Measurements from ENCODE around the gene TLE6. TPM values are rescaled to one million over a fixed set of nuclear protein-coding genes. Genes with fewer than 3 reads are reported as not detected.
"Not testable (repeated sequence)": the region's sequence is repeated elsewhere in the genome, so short reads cannot be mapped to it uniquely, and the experiment has no call there.

Gene TLE6
- total RNA-seq (2012; rRNA removed): 0.44 and 0.76 TPM in 2 replicates

- Histone ChIP-seq H3K9ac (ENCODE audit: low read depth, low read length) (peak within 1 kb of the TSS; percentile 52), H3K27me3 (ENCODE audit: control insufficient read depth, insufficient read depth, low read length) (peaks cover 15% of the 10 kb centered on the region), H3K9me3 (replicated peaks; ENCODE audit: low read length) (no peaks in the 10 kb centered on the region), H3K4me3 (ENCODE audit: low read length) (peak within 1 kb of the TSS; percentile 76), H3K4me1 (ENCODE audit: control insufficient read depth, insufficient read depth, low read length) (peaks cover 12% of the 10 kb centered on the region), H3K4me2 (ENCODE audit: low read length) (peak within 1 kb of the TSS; percentile 99), H3K36me3 (ENCODE audit: insufficient read depth, low read length) (no peaks in the 10 kb centered on the region)
Observed at GRCh38 chr19:2977001-2977745, at the start of gene TLE6. TSS of gene TLE6 (plus strand) at chr19:2977564. CDS start at chr19:2978234, 670 bp downstream.

- H3K4me2 ChIP-seq (ENCODE audit: low read length): no peak overlapping the region
- H3K4me3 ChIP-seq (ENCODE audit: low read length): no peak overlapping the region
- peaks cover 27% of the 10 kb centered on the region for H3K36me3 ChIP-seq (ENCODE audit: insufficient read depth, low read length)
- H3K27me3 ChIP-seq (ENCODE audit: control insufficient read depth, insufficient read depth, low read length): no peaks in the 10 kb centered on the region
- H3K9me3 ChIP-seq (replicated peaks; ENCODE audit: low read length): peaks cover 28% of the 10 kb centered on the region
- no peak overlapping the region for H3K9ac ChIP-seq (ENCODE audit: low read depth, low read length)
- no peaks in the 10 kb centered on the region for H3K4me1 ChIP-seq (ENCODE audit: control insufficient read depth, insufficient read depth, low read length)
Observed at GRCh38 chr19:2933490-2933910, 43.9 kb upstream of the TLE6 start.

GRCh38 chr19:2935863-2936262 is 41.5 kb upstream of the TLE6 start:
- not testable (repeated sequence) for H3K4me1 ChIP-seq (ENCODE audit: control insufficient read depth, insufficient read depth, low read length); H3K4me2 ChIP-seq (ENCODE audit: low read length); H3K4me3 ChIP-seq (ENCODE audit: low read length); H3K9ac ChIP-seq (ENCODE audit: low read depth, low read length); H3K27me3 ChIP-seq (ENCODE audit: control insufficient read depth, insufficient read depth, low read length)
- peaks cover 32% of the 10 kb centered on the region for H3K36me3 ChIP-seq (ENCODE audit: insufficient read depth, low read length)
- H3K9me3 ChIP-seq (replicated peaks; ENCODE audit: low read length): peaks cover 28% of the 10 kb centered on the region

- Histone ChIP-seq H3K9me3 (replicated peaks; ENCODE audit: low read length) (no peaks in the 10 kb centered on the region), H3K36me3 (ENCODE audit: insufficient read depth, low read length) (peaks cover 4% of the 10 kb centered on the region), H3K4me2 (ENCODE audit: low read length) (no peak overlapping the region), H3K9ac (ENCODE audit: low read depth, low read length) (no peak overlapping the region), H3K27me3 (ENCODE audit: control insufficient read depth, insufficient read depth, low read length) (no peaks in the 10 kb centered on the region), H3K4me1 (ENCODE audit: control insufficient read depth, insufficient read depth, low read length) (peaks cover 4% of the 10 kb centered on the region), H3K4me3 (ENCODE audit: low read length) (no peak overlapping the region)
Observed at GRCh38 chr19:2942928-2943640, 34.3 kb upstream of the TLE6 start.

GRCh38 chr19:2944403-2944774 is 33.0 kb upstream of the TLE6 start:
- Histone ChIP-seq H3K4me3 (ENCODE audit: low read length) (peak overlapping the region; percentile 84), H3K9ac (ENCODE audit: low read depth, low read length) (peak overlapping the region; percentile 87), H3K4me2 (ENCODE audit: low read length) (peak overlapping the region; percentile 99), H3K4me1 (ENCODE audit: control insufficient read depth, insufficient read depth, low read length) (peaks cover 8% of the 10 kb centered on the region), H3K9me3 (replicated peaks; ENCODE audit: low read length) (no peaks in the 10 kb centered on the region), H3K36me3 (ENCODE audit: insufficient read depth, low read length) (peaks cover 2% of the 10 kb centered on the region), H3K27me3 (ENCODE audit: control insufficient read depth, insufficient read depth, low read length) (no peaks in the 10 kb centered on the region)

- Histone ChIP-seq H3K4me1 (ENCODE audit: control insufficient read depth, insufficient read depth, low read length) (peaks cover 13% of the 10 kb centered on the region), H3K27me3 (ENCODE audit: control insufficient read depth, insufficient read depth, low read length) (no peaks in the 10 kb centered on the region), H3K36me3 (ENCODE audit: insufficient read depth, low read length) (no peaks in the 10 kb centered on the region), H3K9ac (ENCODE audit: low read depth, low read length) (peak within 1 kb of the TSS; percentile 87), H3K4me2 (ENCODE audit: low read length) (peak within 1 kb of the TSS; percentile 99), H3K4me3 (ENCODE audit: low read length) (peak within 1 kb of the TSS; percentile 84), H3K9me3 (replicated peaks; ENCODE audit: low read length) (no peaks in the 10 kb centered on the region)
Observed at GRCh38 chr19:2944775-2945574, 32.4 kb upstream of the TLE6 start, which contains the start of gene ZNF77. TSS of gene ZNF77 (minus strand) at chr19:2944971. CDS start at chr19:2944840, 131 bp downstream.

- Histone ChIP-seq H3K4me1 (ENCODE audit: control insufficient read depth, insufficient read depth, low read length) (peaks cover 13% of the 10 kb centered on the region), H3K9ac (ENCODE audit: low read depth, low read length) (peak overlapping the region; percentile 87), H3K9me3 (replicated peaks; ENCODE audit: low read length) (no peaks in the 10 kb centered on the region), H3K36me3 (ENCODE audit: insufficient read depth, low read length) (no peaks in the 10 kb centered on the region), H3K4me2 (ENCODE audit: low read length) (peak overlapping the region; percentile 81), H3K4me3 (ENCODE audit: low read length) (peak overlapping the region; percentile 84), H3K27me3 (ENCODE audit: control insufficient read depth, insufficient read depth, low read length) (no peaks in the 10 kb centered on the region)
Observed at GRCh38 chr19:2945575-2946184, 31.7 kb upstream of the TLE6 start.

- Histone ChIP-seq H3K9me3 (replicated peaks; ENCODE audit: low read length) (no peaks in the 10 kb centered on the region), H3K4me2 (ENCODE audit: low read length) (peak overlapping the region; percentile 92), H3K4me3 (ENCODE audit: low read length) (peak overlapping the region; percentile 96), H3K36me3 (ENCODE audit: insufficient read depth, low read length) (no peaks in the 10 kb centered on the region), H3K9ac (ENCODE audit: low read depth, low read length) (peak overlapping the region; percentile 97), H3K4me1 (ENCODE audit: control insufficient read depth, insufficient read depth, low read length) (peaks cover 8% of the 10 kb centered on the region), H3K27me3 (ENCODE audit: control insufficient read depth, insufficient read depth, low read length) (no peaks in the 10 kb centered on the region)
Observed at GRCh38 chr19:2949939-2950285, 27.5 kb upstream of the TLE6 start.

GRCh38 chr19:2950286-2951124 is 26.9 kb upstream of the TLE6 start:
- Histone ChIP-seq H3K36me3 (ENCODE audit: insufficient read depth, low read length) (no peaks in the 10 kb centered on the region), H3K9me3 (replicated peaks; ENCODE audit: low read length) (no peaks in the 10 kb centered on the region), H3K4me2 (ENCODE audit: low read length) (peak overlapping the region; percentile 92), H3K4me3 (ENCODE audit: low read length) (peak overlapping the region; percentile 96), H3K4me1 (ENCODE audit: control insufficient read depth, insufficient read depth, low read length) (peaks cover 8% of the 10 kb centered on the region), H3K27me3 (ENCODE audit: control insufficient read depth, insufficient read depth, low read length) (no peaks in the 10 kb centered on the region), H3K9ac (ENCODE audit: low read depth, low read length) (peak overlapping the region; percentile 97)

GRCh38 chr19:2952953-2953481 is 24.3 kb upstream of the TLE6 start:
- Histone ChIP-seq H3K9me3 (replicated peaks; ENCODE audit: low read length) (no peaks in the 10 kb centered on the region), H3K27me3 (ENCODE audit: control insufficient read depth, insufficient read depth, low read length) (no peaks in the 10 kb centered on the region), H3K4me3 (ENCODE audit: low read length) (peak overlapping the region; percentile 56), H3K4me1 (ENCODE audit: control insufficient read depth, insufficient read depth, low read length) (peaks cover 8% of the 10 kb centered on the region), H3K36me3 (ENCODE audit: insufficient read depth, low read length) (no peaks in the 10 kb centered on the region), H3K4me2 (ENCODE audit: low read length) (peak overlapping the region; percentile 78), H3K9ac (ENCODE audit: low read depth, low read length) (no peak overlapping the region)

Measured in skeletal muscle satellite cell (primary cell).